HCT116 (cell line): ENCODE measurements around the gene POU5F1. TPM values are rescaled to one million over a fixed set of nuclear protein-coding genes. Genes with fewer than 3 reads are reported as not detected.

Experiments
- ATAC-seq: fragments of 200-7000 bp; cut with Tn5 transposase; 2 replicates; pipeline ENCODE4 v1.9.1; 2020; ENCODE audit warnings: mild to moderate bottlenecking, moderate library complexity
- BruUV-seq: library from RNA; stranded (reverse); fragments of 400-500 nt; replicated peaks from 2 replicates; lab custom pipeline; 2021; lab: Mats Ljungman, UMichigan
- CTCF ChIA-PET: fragments of 300-600 bp; sonication (Branson Sonifier 250); formaldehyde crosslinking; loops from one replicate; lab custom pipeline; 2021; ENCODE audit warnings: antibody characterized with exemption; lab: Charles Lee
- POLR2A ChIA-PET: fragments of 300-600, 350-600 bp; sonication (Branson Sonifier 250); formaldehyde crosslinking; loops from one replicate; lab custom pipeline; 2021; ENCODE audit warnings: antibody characterized with exemption; lab: Charles Lee
- RAD21 ChIA-PET, 2 experiments: fragments of 300-600 bp; sonication (Branson Sonifier 250); formaldehyde crosslinking; loops; one replicate each; lab custom pipeline; 2023; ENCODE audit warnings: low total read pairs in 2 of 2; ENCODE audit not compliant: uncharacterized antibody in 2 of 2, unreplicated experiment in 2 of 2, low non-redundant PET in 1 of 2; lab: Charles Lee
- DNase-seq: peaks from one replicate; pipeline ENCODE4 v3.0.0-alpha.2; 2010; ENCODE audit warnings: low read depth, low spot score
- H2AFZ ChIP-seq: fragments of 200-600 bp; shearing (Covaris generic), sonication (generic); 2 replicates; pipeline ENCODE4 v1.6.1; 2017; ENCODE audit warnings: low read depth, mixed run types, mixed read lengths, antibody characterized with exemption, low read length; ENCODE audit not compliant: poor library complexity, severe bottlenecking
- H3K27ac ChIP-seq: 2 replicates; pipeline ENCODE4 v1.5.1; 2012; ENCODE audit warnings: low read depth, low read length
- H3K27me3 ChIP-seq: fragments of 200-600 bp; sonication (generic); 2 replicates; pipeline ENCODE4 v1.6.1; 2016; ENCODE audit warnings: mixed run types, low read length, mixed read lengths; ENCODE audit not compliant: insufficient read depth
- H3K36me3 ChIP-seq, 2 experiments: fragments of 200-500 bp in 1 of 2; fragments of 200-600 bp in 1 of 2; sonication (Bioruptor generic) in 1 of 2; sonication (generic) in 1 of 2; 2 replicates each; pipeline versions ENCODE4 v1.5.1 to v1.6.1; 2014 to 2016; ENCODE audit warnings: low read length in 2 of 2, inconsistent platforms in 1 of 2, mixed read lengths in 1 of 2, mixed run types in 1 of 2; ENCODE audit not compliant: insufficient read depth in 2 of 2, control insufficient read depth in 1 of 2
- H3K4me1 ChIP-seq, 2 experiments: fragments of 200-600 bp in 1 of 2; sonication (generic) in 1 of 2; 2 replicates each; pipeline versions ENCODE4 v1.5.1 to v1.6.1; 2012 to 2017; ENCODE audit warnings: low read length in 2 of 2, inconsistent platforms in 1 of 2, mild to moderate bottlenecking in 1 of 2, mixed read lengths in 1 of 2, mixed run types in 1 of 2, moderate library complexity in 1 of 2; ENCODE audit not compliant: insufficient read depth in 2 of 2, control insufficient read depth in 1 of 2
- H3K4me2 ChIP-seq: fragments of 200-600 bp; sonication (generic); 2 replicates; pipeline ENCODE4 v1.6.1; 2017; ENCODE audit warnings: mixed run types, low read length, mixed read lengths
- H3K4me3 ChIP-seq, 2 experiments: fragments of 200-600 bp in 1 of 2; sonication (generic) in 1 of 2; replicated peaks in 1 of 2; 2 replicates each; pipeline ENCODE4 v1.5.1; 2011 to 2016; ENCODE audit warnings: low read length in 2 of 2, control low read depth in 1 of 2, low read depth in 1 of 2, mild to moderate bottlenecking in 1 of 2, mixed read lengths in 1 of 2, mixed run types in 1 of 2
- H3K79me2 ChIP-seq: fragments of 200-600 bp; sonication (generic); 2 replicates; pipeline ENCODE4 v1.6.1; 2017; ENCODE audit warnings: mild to moderate bottlenecking, mixed run types, low read length, moderate library complexity, mixed read lengths; ENCODE audit not compliant: insufficient read depth
- H3K9ac ChIP-seq: fragments of 200-600 bp; sonication (generic); 2 replicates; pipeline ENCODE4 v1.6.1; 2016; ENCODE audit warnings: low read length, mixed read lengths
- H3K9me2 ChIP-seq: fragments of 200-600 bp; sonication (generic), shearing (Covaris generic); 2 replicates; pipeline ENCODE4 v1.6.1; 2017; ENCODE audit warnings: mixed run types, mild to moderate bottlenecking, moderate library complexity; ENCODE audit not compliant: insufficient read depth
- H3K9me3 ChIP-seq, 2 experiments: fragments of 200-500 bp in 1 of 2; fragments of 200-600 bp in 1 of 2; sonication (Bioruptor generic) in 1 of 2; sonication (generic) in 1 of 2; 2 replicates each; pipeline ENCODE4 v1.6.1; 2014 to 2017; ENCODE audit warnings: low read length in 2 of 2, mixed read lengths in 2 of 2, inconsistent platforms in 1 of 2, low read depth in 1 of 2, mild to moderate bottlenecking in 1 of 2, mixed run types in 1 of 2, moderate library complexity in 1 of 2; ENCODE audit not compliant: control insufficient read depth in 1 of 2, insufficient read depth in 1 of 2
- H4K20me1 ChIP-seq: fragments of 200-600 bp; sonication (generic), shearing (Covaris generic); 2 replicates; pipeline ENCODE4 v1.6.1; 2017; ENCODE audit warnings: mixed run types, mild to moderate bottlenecking, moderate library complexity; ENCODE audit not compliant: insufficient read depth
- CBX3 ChIP-seq: IDR thresholded peaks from 2 replicates; pipeline ENCODE4 v1.6.1; 2012; ENCODE audit warnings: low read depth
- CEBPB ChIP-seq: IDR thresholded peaks from 2 replicates; pipeline ENCODE4 v1.6.1; 2012; ENCODE audit warnings: low read depth
- ELF1 ChIP-seq: IDR thresholded peaks from 2 replicates; pipeline ENCODE4 v1.6.1; 2012; ENCODE audit warnings: low read depth, borderline replicate concordance
- EZH2 ChIP-seq: fragments of 200-600 bp; sonication (generic); IDR thresholded peaks from 2 replicates; pipeline ENCODE4 v1.6.1; 2017; ENCODE audit warnings: antibody characterized with exemption, mixed run types
- POLR2A ChIP-seq: IDR thresholded peaks from 2 replicates; pipeline ENCODE4 v1.7.0; 2011; ENCODE audit warnings: borderline replicate concordance; ENCODE audit not compliant: insufficient read depth, insufficient read length; ENCODE audit errors: extremely low read depth
- RAD21 ChIP-seq: IDR thresholded peaks from 2 replicates; pipeline ENCODE4 v1.6.1; 2012; ENCODE audit warnings: low read depth, mild to moderate bottlenecking
- SIN3A ChIP-seq: IDR thresholded peaks from 2 replicates; pipeline ENCODE4 v1.6.1; 2012; ENCODE audit warnings: low read depth
- SRF ChIP-seq: IDR thresholded peaks from 2 replicates; pipeline ENCODE4 v1.6.1; 2012; ENCODE audit warnings: low read depth
- YY1 ChIP-seq: IDR thresholded peaks from 2 replicates; pipeline ENCODE4 v1.6.1; 2011; ENCODE audit warnings: low read length, low read depth, moderate library complexity, mild to moderate bottlenecking; ENCODE audit not compliant: insufficient replicate concordance; ENCODE audit errors: extremely low read depth
- intact Hi-C: fragments of 100-400 bp; cut with micrococcal nuclease; formaldehyde crosslinking; loops from 2 replicates; pipeline ENCODE4 v1.10.0; 2022
- total RNA-seq: library from RNA; stranded (reverse); gene quantifications from one replicate; pipeline ENCODE4 v1.2.1, GENCODE V29; 2021; ENCODE audit not compliant: unreplicated experiment
- TF ChIP-seq, protein P1 (sequence below): IDR thresholded peaks from 2 replicates; pipeline ENCODE4 v1.6.1; 2012
- TF ChIP-seq, protein P2 (sequence below), 3 experiments: fragments of 200-600 bp in 1 of 3; sonication (generic) in 1 of 3; IDR thresholded peaks in 2 of 3; conservative IDR thresholded peaks in 1 of 3; 2 replicates each; pipeline ENCODE4 v1.5.1; 2012 to 2017; ENCODE audit warnings: low read depth in 2 of 3, low read length in 2 of 3, antibody characterized with exemption in 1 of 3, borderline replicate concordance in 1 of 3, control low read depth in 1 of 3, mild to moderate bottlenecking in 1 of 3, mixed read lengths in 1 of 3, mixed run types in 1 of 3, moderate library complexity in 1 of 3; ENCODE audit not compliant: insufficient read depth in 1 of 3
- TF ChIP-seq, protein P3 (sequence below): IDR thresholded peaks from 2 replicates; pipeline ENCODE4 v1.6.1; 2012; ENCODE audit warnings: low read depth

POU5F1 gene
- total RNA-seq, 1 experiment from 2014 or later: 1.9 TPM

DNA sequence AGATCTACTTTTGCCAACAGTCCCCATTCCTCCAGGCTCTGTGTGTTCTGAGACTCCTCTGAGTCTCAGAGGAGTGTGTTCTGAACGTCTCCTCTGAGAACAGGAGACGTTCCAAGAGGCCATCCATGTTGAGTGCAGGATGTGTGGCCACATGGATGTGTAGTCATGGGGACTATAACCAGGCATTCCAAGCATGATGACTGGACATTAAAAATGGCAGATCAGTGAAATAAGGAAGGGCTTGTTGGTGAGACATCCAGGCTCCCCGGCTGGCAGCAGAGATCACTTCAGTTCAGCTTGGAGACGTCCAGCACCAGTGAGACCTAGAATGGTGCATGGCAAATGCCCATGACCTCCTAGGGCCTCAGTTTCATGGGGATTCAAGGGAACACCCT, 34.3 kb upstream of the POU5F1 start:
- Histone ChIP-seq H3K36me3 (no peaks in the 10 kb centered on the region), H3K27me3 (no peaks in the 10 kb centered on the region), H3K9ac (no peak overlapping the region), H3K4me1 (peaks cover 16 to 34% of the 10 kb centered on the region in 2 experiments), H4K20me1 (no peaks in the 10 kb centered on the region), H3K4me3 (no peak overlapping the region), H3K27ac (peak overlapping the region; percentile 56; the same call in 1 of the 2 replicates), H3K9me3 (no peaks in the 10 kb centered on the region), H3K79me2 (peaks cover 9% of the 10 kb centered on the region), H3K9me2 (no peaks in the 10 kb centered on the region), H2AFZ (no peak overlapping the region), H3K4me2 (peak overlapping the region; percentile 64; the same call in 1 of the 2 replicates)
- no peak for TF ChIP-seq YY1
- TF ChIP-seq, protein P1, sequence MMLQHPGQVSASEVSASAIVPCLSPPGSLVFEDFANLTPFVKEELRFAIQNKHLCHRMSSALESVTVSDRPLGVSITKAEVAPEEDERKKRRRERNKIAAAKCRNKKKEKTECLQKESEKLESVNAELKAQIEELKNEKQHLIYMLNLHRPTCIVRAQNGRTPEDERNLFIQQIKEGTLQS: no peak
- DNase-seq (no peak), ATAC-seq (no peak)
- RAD21 ChIA-PET: no interaction called here
- BruUV-seq: no TSS peak
- CTCF ChIA-PET: no interaction called here
- POLR2A ChIA-PET: no interaction called here
- intact Hi-C loops: loop anchor here (5.0 kb wide), 1 partner anchor 393 kb away; no protein-coding TSS in a partner anchor

DNA sequence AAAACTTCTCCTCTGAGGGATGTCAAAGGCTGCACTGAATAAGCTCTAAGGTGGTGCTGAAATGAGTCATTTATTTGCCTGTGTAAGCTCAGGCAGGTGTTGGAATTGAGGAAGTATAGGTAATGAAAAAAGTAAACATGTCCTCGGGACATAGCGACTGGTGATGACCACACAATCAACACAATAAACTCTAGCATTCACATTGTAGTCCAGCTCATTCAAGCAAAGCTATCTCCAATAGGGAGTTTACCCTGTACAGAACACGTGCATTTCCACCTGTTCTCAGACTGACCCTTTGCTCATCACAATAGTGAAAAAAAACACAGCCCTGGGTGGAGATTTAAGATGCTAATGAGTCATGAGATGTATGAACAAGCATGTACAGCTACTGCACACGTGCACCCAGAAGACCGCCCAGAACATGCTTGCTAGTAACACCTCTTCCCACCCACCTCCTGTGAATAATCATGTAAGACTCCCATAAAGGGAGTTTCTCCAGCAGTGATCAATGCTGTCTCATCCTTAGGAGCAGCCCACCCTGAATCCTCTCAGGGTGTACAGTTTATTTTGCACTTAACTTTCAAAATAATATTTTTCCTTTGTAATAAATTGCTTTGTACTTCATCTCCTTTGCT, 33.0 kb upstream of the POU5F1 start:
- Histone ChIP-seq H3K79me2 (peaks cover 17% of the 10 kb centered on the region), H3K36me3 (no peaks in the 10 kb centered on the region), H3K27ac (peak overlapping the region; percentile 56), H3K4me1 (peaks cover 23 to 45% of the 10 kb centered on the region in 2 experiments), H3K9me2 (no peaks in the 10 kb centered on the region), H3K9me3 (no peaks in the 10 kb centered on the region), H3K4me3 (peak overlapping the region; percentile 6 to 34; a peak in 3 of 4 replicates), H4K20me1 (no peaks in the 10 kb centered on the region), H3K4me2 (peak overlapping the region; percentile 64), H2AFZ (no peak overlapping the region), H3K9ac (peak overlapping the region; percentile 36), H3K27me3 (no peaks in the 10 kb centered on the region)
- CTCF ChIA-PET: interaction anchor here (1.9 kb wide), 1 partner anchor 163 kb away, joined by 11 read pairs; no protein-coding TSS in a partner anchor
- intact Hi-C loops: loop anchor here (5.0 kb wide), 1 partner anchor 394 kb away; no protein-coding TSS in a partner anchor
- no TSS peak for BruUV-seq
- POLR2A ChIA-PET: interaction anchor here (0.7 to 1.2 kb wide), 3 partner anchors 117 to 259 kb away, joined by 3 to 4 read pairs (median 3); no protein-coding TSS in a partner anchor
- DNase-seq (peak; percentile 74), ATAC-seq (peak; percentile 74)
- RAD21 ChIA-PET: interaction anchor here in 1 of 2 experiments (1.3 kb wide), 1 partner anchor 163 kb away, joined by 5 read pairs; no protein-coding TSS in a partner anchor
- TF ChIP-seq, protein P2, sequence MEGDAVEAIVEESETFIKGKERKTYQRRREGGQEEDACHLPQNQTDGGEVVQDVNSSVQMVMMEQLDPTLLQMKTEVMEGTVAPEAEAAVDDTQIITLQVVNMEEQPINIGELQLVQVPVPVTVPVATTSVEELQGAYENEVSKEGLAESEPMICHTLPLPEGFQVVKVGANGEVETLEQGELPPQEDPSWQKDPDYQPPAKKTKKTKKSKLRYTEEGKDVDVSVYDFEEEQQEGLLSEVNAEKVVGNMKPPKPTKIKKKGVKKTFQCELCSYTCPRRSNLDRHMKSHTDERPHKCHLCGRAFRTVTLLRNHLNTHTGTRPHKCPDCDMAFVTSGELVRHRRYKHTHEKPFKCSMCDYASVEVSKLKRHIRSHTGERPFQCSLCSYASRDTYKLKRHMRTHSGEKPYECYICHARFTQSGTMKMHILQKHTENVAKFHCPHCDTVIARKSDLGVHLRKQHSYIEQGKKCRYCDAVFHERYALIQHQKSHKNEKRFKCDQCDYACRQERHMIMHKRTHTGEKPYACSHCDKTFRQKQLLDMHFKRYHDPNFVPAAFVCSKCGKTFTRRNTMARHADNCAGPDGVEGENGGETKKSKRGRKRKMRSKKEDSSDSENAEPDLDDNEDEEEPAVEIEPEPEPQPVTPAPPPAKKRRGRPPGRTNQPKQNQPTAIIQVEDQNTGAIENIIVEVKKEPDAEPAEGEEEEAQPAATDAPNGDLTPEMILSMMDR (IDR thresholded peaks at IDR 0.05 in 2 of 3, conservative IDR thresholded peaks at IDR 0.05 in 1 of 3; ENCODE audit: borderline replicate concordance in 1 of 3, insufficient read depth in 1 of 3, low read depth in 2 of 3, low read length in 2 of 3): no peak
- TF ChIP-seq, protein P3, sequence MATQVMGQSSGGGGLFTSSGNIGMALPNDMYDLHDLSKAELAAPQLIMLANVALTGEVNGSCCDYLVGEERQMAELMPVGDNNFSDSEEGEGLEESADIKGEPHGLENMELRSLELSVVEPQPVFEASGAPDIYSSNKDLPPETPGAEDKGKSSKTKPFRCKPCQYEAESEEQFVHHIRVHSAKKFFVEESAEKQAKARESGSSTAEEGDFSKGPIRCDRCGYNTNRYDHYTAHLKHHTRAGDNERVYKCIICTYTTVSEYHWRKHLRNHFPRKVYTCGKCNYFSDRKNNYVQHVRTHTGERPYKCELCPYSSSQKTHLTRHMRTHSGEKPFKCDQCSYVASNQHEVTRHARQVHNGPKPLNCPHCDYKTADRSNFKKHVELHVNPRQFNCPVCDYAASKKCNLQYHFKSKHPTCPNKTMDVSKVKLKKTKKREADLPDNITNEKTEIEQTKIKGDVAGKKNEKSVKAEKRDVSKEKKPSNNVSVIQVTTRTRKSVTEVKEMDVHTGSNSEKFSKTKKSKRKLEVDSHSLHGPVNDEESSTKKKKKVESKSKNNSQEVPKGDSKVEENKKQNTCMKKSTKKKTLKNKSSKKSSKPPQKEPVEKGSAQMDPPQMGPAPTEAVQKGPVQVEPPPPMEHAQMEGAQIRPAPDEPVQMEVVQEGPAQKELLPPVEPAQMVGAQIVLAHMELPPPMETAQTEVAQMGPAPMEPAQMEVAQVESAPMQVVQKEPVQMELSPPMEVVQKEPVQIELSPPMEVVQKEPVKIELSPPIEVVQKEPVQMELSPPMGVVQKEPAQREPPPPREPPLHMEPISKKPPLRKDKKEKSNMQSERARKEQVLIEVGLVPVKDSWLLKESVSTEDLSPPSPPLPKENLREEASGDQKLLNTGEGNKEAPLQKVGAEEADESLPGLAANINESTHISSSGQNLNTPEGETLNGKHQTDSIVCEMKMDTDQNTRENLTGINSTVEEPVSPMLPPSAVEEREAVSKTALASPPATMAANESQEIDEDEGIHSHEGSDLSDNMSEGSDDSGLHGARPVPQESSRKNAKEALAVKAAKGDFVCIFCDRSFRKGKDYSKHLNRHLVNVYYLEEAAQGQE: no peak
- TF ChIP-seq CBX3: peak; percentile 12; the same call in 1 of the 2 replicates
- TF ChIP-seq YY1: no peak
- TF ChIP-seq POLR2A: no peak
- no peak for TF ChIP-seq EZH2
- no peak; the same call in 1 of the 2 replicates for TF ChIP-seq SIN3A
- TF ChIP-seq RAD21: no peak
- TF ChIP-seq ELF1: no peak
- TF ChIP-seq, protein P1: no peak
- no peak; the same call in 1 of the 2 replicates for TF ChIP-seq SRF
- TF ChIP-seq CEBPB: no peak
